Stimulated activated CD8-positive, alpha-beta memory T cell treated with anti-CD3 and anti-CD28 coated beads, Interleukin-12 subunit alpha, Interleukin-12 subunit beta, amount 100 ng/mL, for 1 hour (primary cell): ENCODE measurements around the gene DNTT.

Source experiments
- DNase-seq: peaks from one replicate; pipeline ENCODE4 v3.0.0-alpha.2; 2020; ENCODE audit warnings: low read depth

The DNTT gene

GRCh38 chr10:96344178-96344577, 39.9 kb downstream of the DNTT start:
- DNase-seq, result no peak

- no peak for DNase-seq
Measured at GRCh38 chr10:96345222-96345621, 41.0 kb downstream of the DNTT start.

- no peak for DNase-seq
Measured at GRCh38 chr10:96346295-96346694, 42.1 kb downstream of the DNTT start.

DNA sequence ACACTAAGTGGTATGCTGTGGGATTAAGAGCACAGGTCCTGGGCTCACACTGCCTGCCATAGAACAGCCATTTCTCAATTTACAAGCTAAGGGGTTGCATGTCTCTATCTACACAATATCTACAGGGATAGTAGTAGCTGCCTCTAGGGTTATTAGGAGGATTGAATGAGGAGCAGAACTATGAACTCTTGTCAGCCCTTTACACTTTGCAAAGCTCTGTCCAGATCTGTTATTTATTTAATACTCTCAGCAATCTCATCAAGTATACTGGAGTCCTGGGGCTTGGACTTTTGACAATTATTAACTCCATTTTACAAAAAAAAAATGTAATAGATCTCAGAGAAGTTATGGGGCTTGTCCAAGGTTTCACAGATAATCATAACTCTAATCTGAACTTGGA, 47.8 kb downstream of the DNTT start:
- DNase-seq, result no peak

GRCh38 chr10:96352582-96352981, 48.3 kb downstream of the DNTT start:
- DNase-seq, result no peak

DNA sequence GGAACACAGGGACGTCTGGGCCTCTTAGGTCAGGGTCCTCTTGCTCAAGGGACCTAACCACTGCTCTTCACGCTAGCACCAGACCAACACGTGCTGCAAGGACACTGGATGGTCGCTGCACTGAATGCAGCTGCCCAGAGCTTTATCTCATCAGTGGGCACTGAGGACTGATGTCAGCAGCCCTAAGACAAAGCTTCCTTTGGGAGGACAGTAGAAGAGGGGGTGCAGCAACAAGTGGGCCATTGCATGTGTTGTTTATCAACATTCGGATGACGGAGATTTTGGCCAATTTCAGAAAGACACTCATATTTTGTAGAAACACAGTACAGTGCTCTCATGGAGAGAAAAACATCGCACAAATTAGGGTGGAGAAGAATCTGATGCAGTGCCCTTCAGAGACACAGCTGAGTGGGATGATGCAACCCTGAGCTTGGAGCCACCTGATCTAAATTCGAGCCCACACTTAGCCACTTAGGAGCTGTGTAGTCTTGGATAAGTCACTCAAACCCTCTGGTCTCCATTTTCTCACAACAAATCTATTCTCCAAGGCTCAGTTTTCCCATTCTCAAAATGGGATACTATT, 52.9 kb downstream of the DNTT start:
- no peak for DNase-seq

- no peak for DNase-seq
Measured at GRCh38 chr10:96358851-96359540, 54.8 kb downstream of the DNTT start, which contains the start of gene OPALIN. Gene OPALIN, minus strand, starts transcription at chr10:96359002. Its CDS starts 106 bp downstream, at chr10:96358896.

DNA sequence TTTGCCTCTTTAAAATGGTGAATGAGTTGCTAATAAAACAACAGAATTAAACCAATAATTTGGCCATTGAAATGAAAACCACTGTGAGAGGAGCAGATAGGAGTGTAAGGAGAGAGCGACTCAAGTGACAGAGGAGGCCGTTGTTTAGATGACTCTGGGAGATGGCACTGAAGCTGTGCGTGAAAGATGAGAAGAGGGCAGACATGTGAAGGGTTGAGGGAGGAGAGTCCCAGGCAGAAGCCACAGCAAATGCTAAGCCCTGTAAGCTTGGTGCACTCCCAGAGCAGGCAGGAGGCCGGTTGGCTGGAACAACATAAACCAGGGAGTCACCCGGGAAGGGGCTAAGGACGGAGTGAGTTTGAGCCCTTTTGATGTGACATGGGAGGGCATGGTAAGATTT, 55.4 kb downstream of the DNTT start:
- DNase-seq, result no peak

- no peak for DNase-seq
Measured at GRCh38 chr10:96360331-96360730, 56.1 kb downstream of the DNTT start.

GRCh38 chr10:96360766-96361165, 56.5 kb downstream of the DNTT start:
- no peak for DNase-seq

DNA sequence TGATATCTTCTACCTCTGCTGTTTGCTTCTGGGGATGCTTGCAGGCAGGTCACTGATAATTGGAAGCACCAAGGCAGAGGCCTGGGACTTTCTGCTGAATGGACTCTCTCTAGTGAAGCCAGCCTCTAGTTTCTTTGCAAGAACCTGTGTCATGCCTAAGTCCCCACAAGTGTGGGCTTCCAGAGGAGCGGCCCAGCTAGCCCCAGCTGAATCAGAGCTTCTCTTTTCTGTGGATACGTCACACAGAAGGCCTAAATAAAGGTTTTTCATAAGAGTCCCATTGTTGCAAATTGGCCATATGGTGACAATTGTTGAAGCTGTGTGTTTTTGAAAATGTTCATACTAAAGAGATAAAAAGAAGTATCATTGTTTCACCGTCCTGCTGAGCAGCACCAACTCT, 61.3 kb downstream of the DNTT start:
- DNase-seq, result no peak

DNA sequence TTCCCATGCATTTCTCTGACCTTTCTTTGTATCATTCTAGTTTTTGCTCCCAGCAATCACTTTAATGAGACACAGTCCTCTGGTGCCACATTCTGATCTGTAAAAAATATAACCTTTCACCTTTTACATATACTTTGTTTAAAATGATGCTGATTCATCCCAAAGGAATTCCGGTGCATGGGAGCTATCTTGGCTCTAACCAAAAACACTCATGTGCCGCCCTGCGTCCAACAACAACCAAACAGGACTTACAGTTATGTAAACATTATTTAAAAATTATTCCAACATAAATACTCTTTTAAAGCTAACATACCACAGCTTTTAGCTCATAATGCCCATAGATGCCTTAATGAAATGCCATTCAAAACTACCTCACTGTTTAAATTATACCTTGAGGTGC, 62.3 kb downstream of the DNTT start:
- DNase-seq, result no peak

GRCh38 chr10:96367470-96367869, 63.2 kb downstream of the DNTT start:
- no peak for DNase-seq

- DNase-seq, result no peak
Measured at GRCh38 chr10:96368971-96369370, 64.7 kb downstream of the DNTT start.

DNA sequence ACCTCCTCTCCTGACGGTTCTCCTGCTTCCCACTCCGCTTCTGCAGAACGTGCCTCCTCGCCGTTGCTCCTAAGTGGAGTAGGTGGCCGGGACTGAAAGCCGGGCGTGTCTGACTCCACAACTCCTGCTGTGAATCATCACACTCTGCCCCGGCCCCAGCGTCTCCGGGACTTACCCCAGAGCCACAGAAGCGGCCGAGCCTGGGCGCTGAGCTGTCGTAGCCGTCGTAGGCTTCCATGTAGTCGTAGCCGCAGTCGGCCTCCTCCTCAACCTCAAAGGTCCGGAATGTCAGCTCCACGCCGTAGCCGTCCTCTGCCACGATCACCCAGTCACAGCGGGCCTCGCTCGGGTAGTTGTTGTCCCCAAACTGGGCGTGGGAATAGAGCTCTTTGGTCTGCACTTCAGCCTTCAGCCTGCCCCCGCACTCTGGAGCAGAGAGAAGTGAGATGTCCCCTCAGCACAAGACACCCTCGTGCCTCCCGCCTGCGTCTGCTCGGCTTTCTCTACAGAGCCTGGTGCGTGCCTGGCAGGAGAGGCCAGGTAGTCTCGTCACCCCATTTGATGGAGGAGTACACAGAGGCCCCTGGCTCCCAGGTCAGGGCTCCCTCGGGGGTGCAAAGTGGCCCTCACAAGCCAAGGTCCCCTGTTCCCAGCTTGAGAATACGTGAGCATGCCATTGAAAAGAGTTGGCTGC, 65.8 kb downstream of the DNTT start:
- no peak for DNase-seq

DNA sequence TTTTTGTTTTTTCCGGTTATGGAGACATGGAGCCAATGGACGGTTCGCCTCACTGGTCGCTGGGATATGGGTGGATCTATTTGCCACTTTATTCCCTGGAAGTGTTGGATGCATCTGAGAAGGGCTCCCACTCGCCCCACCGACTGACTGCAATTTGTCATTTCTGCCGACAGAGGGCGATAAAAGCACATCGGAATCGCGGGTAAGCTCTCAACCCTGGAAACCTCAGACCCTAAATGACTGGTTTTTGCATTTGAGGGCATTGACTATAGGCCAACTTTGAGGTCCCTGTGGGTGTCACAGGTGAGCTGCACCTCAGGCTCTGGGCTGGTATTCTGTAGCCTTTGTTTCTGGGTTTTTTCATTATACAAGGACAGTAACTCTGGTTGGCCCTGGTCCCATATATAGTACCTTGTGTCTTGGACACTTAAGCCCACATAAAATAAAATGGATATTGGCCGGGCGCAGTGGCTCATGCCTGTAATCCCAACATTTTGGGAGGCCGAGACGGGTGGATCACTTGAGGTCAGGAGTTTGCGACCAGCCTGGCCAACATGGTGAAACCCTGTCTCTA, 66.4 kb downstream of the DNTT start:
- DNase-seq, result peak; percentile 27

DNA sequence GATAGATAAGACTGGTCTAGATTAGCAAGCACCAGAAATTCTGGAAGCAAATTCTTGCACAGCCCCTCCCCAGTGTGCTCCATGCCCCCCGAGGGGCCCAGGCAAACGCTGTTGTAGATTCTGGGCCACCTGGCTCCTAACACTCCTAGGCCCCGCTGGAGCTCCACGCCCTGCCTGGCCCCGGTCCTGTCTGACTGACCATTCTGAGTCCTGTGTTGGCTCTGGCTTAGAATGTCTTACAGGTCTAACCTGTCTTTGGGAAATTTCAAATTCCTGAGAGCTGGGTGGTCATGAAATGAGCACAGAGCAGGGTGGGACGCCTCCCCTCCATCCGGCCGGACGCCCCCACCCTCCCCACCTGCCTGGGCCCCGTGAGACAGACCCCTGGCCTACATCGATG, 67.1 kb downstream of the DNTT start:
- no peak for DNase-seq

DNA sequence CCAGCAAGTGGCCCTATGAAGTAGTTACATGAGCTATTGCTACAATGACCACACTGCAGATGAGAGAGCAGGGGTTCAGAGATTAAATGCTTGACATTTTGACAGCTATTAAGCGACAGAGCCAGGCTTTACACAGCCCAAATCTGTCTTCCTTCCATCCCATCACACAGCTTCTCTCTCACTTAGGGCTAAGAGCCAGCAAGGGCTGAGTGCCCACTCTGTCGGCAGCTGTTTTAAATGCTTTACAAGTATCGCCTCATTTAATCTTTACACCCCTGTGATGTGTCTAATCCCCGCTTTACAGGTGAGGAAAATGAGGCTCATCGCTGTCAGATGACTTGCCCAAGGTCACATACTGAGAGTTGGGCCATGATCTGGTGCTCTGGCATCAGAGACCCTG, 69.8 kb downstream of the DNTT start:
- no peak for DNase-seq

DNA sequence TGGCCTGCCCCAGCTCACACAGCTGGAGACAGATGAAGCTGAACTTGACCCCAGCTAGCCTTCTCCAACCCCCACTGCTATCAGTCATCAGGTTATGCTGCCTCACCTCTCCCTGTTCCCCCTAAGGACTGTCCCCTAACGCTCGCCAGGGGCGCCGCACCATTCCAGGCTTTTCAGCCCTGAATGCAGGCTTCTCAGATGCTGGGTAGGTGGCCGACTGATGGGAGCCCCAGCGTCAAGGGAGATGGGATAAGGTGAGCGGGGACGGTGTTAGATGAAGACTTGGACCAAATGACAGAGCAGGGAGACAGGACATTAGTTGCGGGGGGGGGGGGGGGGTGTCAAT, 70.4 kb downstream of the DNTT start:
- DNase-seq, result no peak

DNA sequence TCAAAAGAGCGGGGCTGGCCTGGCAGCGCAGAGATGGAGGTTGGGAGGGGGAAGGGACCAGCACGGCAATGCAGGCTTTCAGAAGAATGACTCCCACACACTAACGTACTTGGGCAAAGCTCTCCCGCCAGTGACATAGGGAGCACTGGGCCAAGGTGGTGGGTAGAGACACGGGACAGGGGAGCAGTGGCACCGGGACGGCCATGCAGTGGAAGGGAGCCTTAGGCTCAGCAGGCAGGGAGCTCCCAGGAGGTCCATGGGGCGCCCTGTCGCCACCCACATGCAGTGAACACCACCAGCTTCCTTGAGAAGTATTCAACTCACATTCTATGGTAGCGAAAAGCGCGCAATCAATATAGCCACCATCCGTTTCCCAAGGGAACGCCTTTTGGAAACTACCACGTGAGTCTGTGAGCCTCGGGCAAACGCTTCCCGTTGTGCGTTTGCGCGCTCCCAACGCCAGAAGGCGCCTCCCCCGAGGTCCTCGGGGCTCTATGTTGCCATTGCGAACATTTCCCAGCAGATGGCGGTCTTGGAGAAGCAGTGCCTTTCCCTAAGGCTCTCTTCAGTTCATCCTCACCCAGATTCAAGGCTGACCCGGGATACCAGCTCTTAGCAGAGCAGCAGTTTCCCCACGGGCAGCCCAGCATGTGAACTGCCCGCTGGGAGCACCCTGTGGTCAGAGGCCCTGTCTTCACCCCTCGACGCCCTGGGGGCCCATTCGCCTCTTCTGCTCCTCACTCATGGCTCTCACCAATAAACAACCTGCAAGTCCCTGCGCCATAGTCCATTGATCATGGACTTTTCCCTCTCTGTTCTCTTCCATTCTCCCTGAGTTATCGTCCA, 71.0 kb downstream of the DNTT start:
- DNase-seq, result peak; percentile 43

DNA sequence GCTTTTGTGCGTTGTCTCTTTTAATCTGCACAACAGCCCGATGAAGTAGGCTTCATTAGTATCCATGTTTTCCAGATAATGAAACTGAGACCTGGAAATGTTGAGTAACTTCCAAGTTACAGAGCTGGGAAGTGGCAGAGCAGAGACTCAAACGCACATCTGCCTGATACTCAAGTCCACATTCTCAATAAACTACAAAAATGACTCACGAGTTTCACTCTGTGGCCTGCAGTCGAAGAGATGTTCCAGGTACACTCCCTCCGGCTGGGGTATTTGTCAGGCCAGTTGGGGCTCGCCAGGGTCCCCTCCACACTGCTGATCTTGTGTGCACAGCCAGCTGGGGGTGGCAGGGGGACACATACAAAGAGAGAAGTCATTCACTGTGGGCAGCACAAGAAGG, 72.2 kb downstream of the DNTT start:
- no peak for DNase-seq

GRCh38 chr10:96377816-96378294, 73.6 kb downstream of the DNTT start:
- no peak for DNase-seq
